WERI-Rb-1 (cell line): ENCODE measurements around the gene SUGP2.

Experiments
- DNase-seq: peaks from one replicate; pipeline ENCODE4 v3.0.0-alpha.2; 2020
- H3K27ac ChIP-seq: fragments of 250-450 bp; sonication (Bioruptor Pico); 2 replicates; pipeline ENCODE4 v1.5.1; 2020; ENCODE audit warnings: mild to moderate bottlenecking, moderate library complexity
- H3K27me3 ChIP-seq: fragments of 250-450 bp; sonication (Bioruptor Pico); 2 replicates; pipeline ENCODE4 v1.5.1; 2021; ENCODE audit warnings: mild to moderate bottlenecking, low read depth, moderate library complexity; ENCODE audit not compliant: insufficient read depth, severe bottlenecking
- H3K36me3 ChIP-seq: fragments of 250-450 bp; sonication (Bioruptor Pico); 2 replicates; pipeline ENCODE4 v1.5.1; 2020; ENCODE audit warnings: mild to moderate bottlenecking, moderate library complexity
- H3K4me3 ChIP-seq: 2 replicates; pipeline ENCODE4 v1.5.1; 2011; ENCODE audit warnings: low read depth, mild to moderate bottlenecking, control low read depth, low read length
- H3K9me3 ChIP-seq: fragments of 250-450 bp; sonication (Bioruptor Pico); 2 replicates; pipeline ENCODE4 v1.5.1; 2021; ENCODE audit warnings: mild to moderate bottlenecking, moderate library complexity; ENCODE audit not compliant: severe bottlenecking
- TF ChIP-seq, protein P1 (sequence below): IDR thresholded peaks from 2 replicates; pipeline ENCODE4 v1.5.1; 2011; ENCODE audit warnings: low read depth, mild to moderate bottlenecking, control low read depth, inconsistent platforms, low read length

The SUGP2 gene

DNA sequence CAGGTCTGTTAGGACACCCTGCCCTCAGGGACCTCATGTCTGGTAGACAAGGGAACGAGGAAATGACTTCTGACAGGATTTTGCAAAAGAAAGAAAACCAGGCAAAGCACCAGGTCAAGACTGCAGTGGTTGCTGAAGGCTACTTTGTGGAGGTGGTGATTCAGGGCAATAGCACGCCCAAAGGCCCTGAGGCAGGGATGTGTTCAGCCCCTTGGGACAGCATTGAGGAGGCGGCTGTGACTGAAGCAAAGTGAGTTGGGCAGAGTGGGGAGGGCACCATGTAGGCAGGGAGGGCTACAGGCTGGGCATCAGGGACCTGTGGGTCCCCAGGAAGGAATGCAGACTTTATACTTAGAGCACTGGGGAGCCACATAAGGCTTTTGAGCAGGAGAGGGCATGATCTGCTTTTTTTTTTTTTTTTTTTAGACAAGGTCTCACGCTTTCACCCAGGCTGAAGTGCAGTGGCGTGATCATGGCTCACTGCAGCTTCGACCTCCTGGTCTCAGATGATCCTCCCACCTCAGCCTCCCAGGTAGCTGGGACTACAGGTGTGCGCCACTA lies 81.5 kb downstream of the SUGP2 start:
- Histone ChIP-seq H3K27ac (no peak overlapping the region), H3K4me3 (no peak overlapping the region), H3K27me3 (no peaks in the 10 kb centered on the region), H3K9me3 (peaks cover 2% of the 10 kb centered on the region), H3K36me3 (no peaks in the 10 kb centered on the region)
- DNase-seq = no peak
- TF ChIP-seq, protein P1, sequence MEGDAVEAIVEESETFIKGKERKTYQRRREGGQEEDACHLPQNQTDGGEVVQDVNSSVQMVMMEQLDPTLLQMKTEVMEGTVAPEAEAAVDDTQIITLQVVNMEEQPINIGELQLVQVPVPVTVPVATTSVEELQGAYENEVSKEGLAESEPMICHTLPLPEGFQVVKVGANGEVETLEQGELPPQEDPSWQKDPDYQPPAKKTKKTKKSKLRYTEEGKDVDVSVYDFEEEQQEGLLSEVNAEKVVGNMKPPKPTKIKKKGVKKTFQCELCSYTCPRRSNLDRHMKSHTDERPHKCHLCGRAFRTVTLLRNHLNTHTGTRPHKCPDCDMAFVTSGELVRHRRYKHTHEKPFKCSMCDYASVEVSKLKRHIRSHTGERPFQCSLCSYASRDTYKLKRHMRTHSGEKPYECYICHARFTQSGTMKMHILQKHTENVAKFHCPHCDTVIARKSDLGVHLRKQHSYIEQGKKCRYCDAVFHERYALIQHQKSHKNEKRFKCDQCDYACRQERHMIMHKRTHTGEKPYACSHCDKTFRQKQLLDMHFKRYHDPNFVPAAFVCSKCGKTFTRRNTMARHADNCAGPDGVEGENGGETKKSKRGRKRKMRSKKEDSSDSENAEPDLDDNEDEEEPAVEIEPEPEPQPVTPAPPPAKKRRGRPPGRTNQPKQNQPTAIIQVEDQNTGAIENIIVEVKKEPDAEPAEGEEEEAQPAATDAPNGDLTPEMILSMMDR = no peak

DNA sequence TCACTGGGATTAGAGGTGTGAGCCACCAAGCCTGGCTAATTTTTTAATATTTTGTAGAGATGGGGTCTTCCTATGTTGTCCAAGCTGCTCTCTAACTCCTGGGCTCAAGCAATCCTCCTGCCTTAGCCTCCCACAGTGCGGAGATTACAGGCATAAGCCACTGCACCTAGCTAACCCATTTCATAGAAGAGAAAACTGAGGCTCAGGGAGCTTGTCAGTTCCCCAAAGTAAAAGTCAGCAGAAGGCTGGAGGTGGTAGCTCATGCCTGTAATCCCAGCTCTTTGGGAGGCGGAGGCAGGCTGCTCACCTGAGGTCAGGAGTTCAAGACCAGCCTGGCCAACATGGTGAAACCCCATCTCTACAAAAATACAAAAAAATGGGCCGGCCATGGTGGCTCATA lies 83.5 kb downstream of the SUGP2 start:
- TF ChIP-seq, protein P1 = no peak
- no peaks in the 10 kb centered on the region for H3K27me3 ChIP-seq
- no peak overlapping the region for H3K27ac ChIP-seq
- H3K36me3 ChIP-seq = no peaks in the 10 kb centered on the region
- H3K4me3 ChIP-seq = no peak overlapping the region
- no peak for DNase-seq
- peaks cover 2% of the 10 kb centered on the region for H3K9me3 ChIP-seq

DNA sequence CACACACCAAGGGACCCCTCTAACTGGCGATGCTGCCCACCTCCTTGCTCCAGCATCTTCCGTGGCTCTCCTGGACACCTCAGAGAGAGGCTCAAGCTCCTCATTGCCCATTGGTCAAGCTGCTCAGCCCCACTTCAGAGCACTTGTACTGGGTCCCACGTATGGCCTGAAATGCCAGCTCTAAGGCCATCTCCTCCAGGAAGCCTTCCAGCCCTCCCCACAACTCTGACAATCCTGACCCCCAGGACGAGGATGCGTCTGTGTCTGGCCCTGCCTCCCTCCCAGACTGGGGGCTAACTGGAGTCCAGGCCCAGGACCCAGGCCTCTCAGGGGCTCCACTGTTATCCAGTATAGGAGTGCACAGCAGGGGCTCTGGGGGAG lies 84.4 kb downstream of the SUGP2 start:
- DNase-seq = no peak
- peaks cover 2% of the 10 kb centered on the region for H3K9me3 ChIP-seq
- no peaks in the 10 kb centered on the region for H3K27me3 ChIP-seq
- no peaks in the 10 kb centered on the region for H3K36me3 ChIP-seq
- no peak overlapping the region for H3K27ac ChIP-seq
- TF ChIP-seq, protein P1 = no peak
- H3K4me3 ChIP-seq = no peak overlapping the region

DNA sequence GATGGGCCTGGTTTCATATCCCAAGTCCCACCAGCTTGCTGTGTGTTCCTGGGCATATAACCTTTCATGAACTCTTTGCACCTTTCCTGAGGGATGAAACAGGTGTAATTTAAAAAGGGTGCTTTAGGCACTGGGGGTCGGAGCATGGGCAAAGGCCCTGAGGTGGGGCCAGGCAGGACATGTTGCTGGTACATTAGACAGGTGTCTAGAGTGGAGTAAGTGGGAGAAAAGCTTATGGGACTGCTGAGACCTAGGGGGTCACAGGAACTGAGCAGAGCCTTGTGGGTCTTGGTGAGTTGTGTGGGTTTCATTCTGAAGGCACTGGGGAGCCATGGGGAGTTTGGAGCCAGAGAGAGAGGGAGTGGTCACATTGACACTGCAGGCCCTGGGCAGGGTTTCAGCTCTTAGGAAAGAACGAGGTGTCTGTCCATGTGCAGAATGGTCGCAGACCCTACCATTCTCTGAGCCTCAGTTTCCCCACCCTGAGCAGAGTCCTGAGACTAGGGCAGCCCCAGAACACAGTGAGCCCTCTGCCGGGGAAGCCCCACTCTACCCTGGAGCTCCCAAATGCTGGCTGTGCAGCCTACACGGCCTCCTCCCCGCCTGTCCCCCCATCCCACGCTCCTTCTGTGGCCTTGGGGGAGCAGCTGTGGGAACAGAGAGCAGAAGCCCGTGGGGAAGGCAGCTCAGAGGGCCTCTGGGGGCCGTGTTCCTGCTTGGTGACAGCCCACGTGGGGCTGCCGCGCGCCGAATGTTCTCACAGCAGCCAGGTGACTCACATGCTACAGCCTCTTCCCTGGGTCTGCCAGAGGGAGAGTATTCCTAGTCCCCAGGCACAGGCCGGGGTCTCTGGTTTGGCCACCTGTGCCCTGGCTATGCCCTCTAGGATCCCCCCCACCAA lies 85.0 kb downstream of the SUGP2 start:
- Histone ChIP-seq H3K27me3 (no peaks in the 10 kb centered on the region), H3K27ac (no peak overlapping the region), H3K9me3 (peaks cover 2% of the 10 kb centered on the region), H3K36me3 (no peaks in the 10 kb centered on the region), H3K4me3 (no peak overlapping the region)
- no peak for DNase-seq
- TF ChIP-seq, protein P1 = no peak

DNA sequence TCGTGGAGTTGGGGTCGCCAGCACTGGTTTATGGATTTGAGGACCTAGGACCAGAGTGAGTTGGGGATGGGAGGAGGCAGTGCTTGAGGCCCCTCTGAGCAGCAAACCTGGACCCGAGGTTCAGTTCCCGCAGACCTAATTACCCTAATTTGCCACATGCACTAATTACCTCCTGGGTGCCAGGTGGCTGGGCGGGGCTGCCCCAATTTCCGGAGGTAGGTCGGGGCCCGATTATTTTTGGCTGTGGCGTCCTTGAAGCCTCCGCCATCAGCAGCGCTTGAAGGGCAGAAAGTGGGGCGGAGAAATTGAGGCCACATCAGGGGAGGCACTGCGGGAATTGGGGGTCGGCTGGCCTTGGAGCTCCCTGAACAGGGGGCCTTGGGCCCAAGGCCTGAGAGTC lies 86.4 kb downstream of the SUGP2 start:
- no peak for DNase-seq
- Histone ChIP-seq H3K9me3 (peaks cover 2% of the 10 kb centered on the region), H3K27ac (no peak overlapping the region), H3K27me3 (no peaks in the 10 kb centered on the region), H3K4me3 (no peak overlapping the region), H3K36me3 (no peaks in the 10 kb centered on the region)
- TF ChIP-seq, protein P1 = no peak
